ENCODE data around the gene TMEM176B.
"Not testable (repeated sequence)": the region's sequence is repeated elsewhere in the genome, so short reads cannot be mapped to it uniquely, and the experiment has no call there.

Gene TMEM176B

GRCh38 chr7:150820578-150821198 lies 20.5 kb upstream of the TMEM176B start:
- no peak for DNase-seq

GRCh38 chr7:150820148-150820547 lies 20.0 kb upstream of the TMEM176B start:
- DNase-seq = no peak

- no peak for DNase-seq
Observed at GRCh38 chr7:150818971-150819370, 18.8 kb upstream of the TMEM176B start.

- no peak for DNase-seq
Observed at GRCh38 chr7:150814328-150815001, 14.3 kb upstream of the TMEM176B start.

GRCh38 chr7:150807616-150808438 lies 7.7 kb upstream of the TMEM176B start:
- not testable (repeated sequence) for DNase-seq

- DNase-seq = no peak
Observed at GRCh38 chr7:150806863-150807262, 6.7 kb upstream of the TMEM176B start.

GRCh38 chr7:150806454-150806853 lies 6.3 kb upstream of the TMEM176B start:
- no peak for DNase-seq

- no peak for DNase-seq
Observed at GRCh38 chr7:150805864-150806263, 5.7 kb upstream of the TMEM176B start.

GRCh38 chr7:150804802-150805201 lies 4.6 kb upstream of the TMEM176B start:
- DNase-seq = no peak

GRCh38 chr7:150803161-150803860 lies 3.1 kb upstream of the TMEM176B start:
- no peak for DNase-seq

- no peak for DNase-seq
Observed at GRCh38 chr7:150801946-150802771, 2.0 kb upstream of the TMEM176B start.

- DNase-seq = no peak
Observed at GRCh38 chr7:150801242-150801945, 1.2 kb upstream of the TMEM176B start.

- no peak for DNase-seq
Observed at GRCh38 chr7:150800581-150801241, 547 bp upstream of the TMEM176B start, which contains the start of gene TMEM176A. TSS of gene TMEM176A (plus strand) at chr7:150800769. CDS start at chr7:150801551, 782 bp downstream.

- no peak for DNase-seq
Observed at GRCh38 chr7:150799156-150799555, 1.0 kb downstream of the TMEM176B start.

- DNase-seq = no peak
Observed at GRCh38 chr7:150797661-150798060, 2.5 kb downstream of the TMEM176B start.

GRCh38 chr7:150793569-150794238 lies 6.5 kb downstream of the TMEM176B start:
- DNase-seq = no peak

GRCh38 chr7:150791746-150792452 lies 8.3 kb downstream of the TMEM176B start:
- no peak for DNase-seq

GRCh38 chr7:150791304-150791703 lies 8.9 kb downstream of the TMEM176B start:
- no peak for DNase-seq

- DNase-seq = no peak
Observed at GRCh38 chr7:150790416-150791075, 9.6 kb downstream of the TMEM176B start.
